Neural progenitor cell (in vitro differentiated cells): ENCODE measurements around the gene KIF25.

ENCODE experiments used
- EZH2phosphoT487 ChIP-seq: fragments of 200-600 bp; sonication (generic); IDR thresholded peaks from 2 replicates; pipeline ENCODE4 v1.6.1; 2017; ENCODE audit warnings: antibody characterized with exemption
- TF ChIP-seq, protein P1 (sequence below): fragments of 200-600 bp; sonication (generic); IDR thresholded peaks from 2 replicates; pipeline ENCODE4 v1.5.1; 2017; ENCODE audit warnings: antibody characterized with exemption, mild to moderate bottlenecking

DNA sequence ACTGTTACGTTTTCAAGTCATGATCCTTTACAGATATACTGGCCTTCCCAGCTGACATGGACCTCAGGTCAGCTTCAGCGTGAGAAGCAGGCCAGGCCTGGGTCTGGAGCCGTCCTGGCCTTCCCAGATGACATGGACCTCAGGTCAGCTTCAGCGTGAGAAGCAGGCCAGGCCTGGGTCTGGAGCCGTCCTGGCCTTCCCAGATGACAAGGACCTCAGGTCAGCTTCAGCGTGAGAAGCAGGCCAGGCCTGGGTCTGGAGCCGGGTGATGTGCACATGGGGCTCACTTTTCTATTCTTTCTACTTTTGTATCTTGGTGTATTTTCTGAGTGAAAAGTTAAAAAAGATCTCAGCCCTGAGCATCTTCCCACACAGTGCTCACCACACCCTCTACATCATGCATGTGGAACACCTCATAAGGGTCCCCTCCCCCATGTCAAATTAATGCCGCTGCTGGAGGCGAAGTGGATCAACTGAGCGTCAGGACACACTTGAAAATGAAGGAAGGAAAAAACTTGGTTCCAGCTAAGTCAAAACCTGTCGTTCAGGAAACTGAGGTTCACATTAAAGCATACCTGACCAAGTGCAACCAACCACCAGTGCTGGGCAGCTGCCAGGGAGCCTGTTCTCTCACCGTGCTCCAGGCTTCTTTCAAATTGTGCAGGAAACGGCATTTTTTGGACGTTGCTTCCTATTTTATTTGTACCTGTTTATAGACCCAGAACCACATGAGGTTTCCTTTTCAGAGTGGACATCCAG lies 32.2 kb downstream of the KIF25 start:
- TF ChIP-seq, protein P1, sequence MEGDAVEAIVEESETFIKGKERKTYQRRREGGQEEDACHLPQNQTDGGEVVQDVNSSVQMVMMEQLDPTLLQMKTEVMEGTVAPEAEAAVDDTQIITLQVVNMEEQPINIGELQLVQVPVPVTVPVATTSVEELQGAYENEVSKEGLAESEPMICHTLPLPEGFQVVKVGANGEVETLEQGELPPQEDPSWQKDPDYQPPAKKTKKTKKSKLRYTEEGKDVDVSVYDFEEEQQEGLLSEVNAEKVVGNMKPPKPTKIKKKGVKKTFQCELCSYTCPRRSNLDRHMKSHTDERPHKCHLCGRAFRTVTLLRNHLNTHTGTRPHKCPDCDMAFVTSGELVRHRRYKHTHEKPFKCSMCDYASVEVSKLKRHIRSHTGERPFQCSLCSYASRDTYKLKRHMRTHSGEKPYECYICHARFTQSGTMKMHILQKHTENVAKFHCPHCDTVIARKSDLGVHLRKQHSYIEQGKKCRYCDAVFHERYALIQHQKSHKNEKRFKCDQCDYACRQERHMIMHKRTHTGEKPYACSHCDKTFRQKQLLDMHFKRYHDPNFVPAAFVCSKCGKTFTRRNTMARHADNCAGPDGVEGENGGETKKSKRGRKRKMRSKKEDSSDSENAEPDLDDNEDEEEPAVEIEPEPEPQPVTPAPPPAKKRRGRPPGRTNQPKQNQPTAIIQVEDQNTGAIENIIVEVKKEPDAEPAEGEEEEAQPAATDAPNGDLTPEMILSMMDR: no peak
- TF ChIP-seq EZH2phosphoT487: no peak
